Neural cell (in vitro differentiated cells): ENCODE measurements around the gene IRF7. TPM values are rescaled to one million over a fixed set of nuclear protein-coding genes. Genes with fewer than 3 reads are reported as not detected.

Source experiments
- H2AFZ ChIP-seq: fragments of 200-600, 300-800 bp; sonication (generic), shearing (Covaris generic); 2 replicates; pipeline ENCODE4 v1.6.0; 2014; ENCODE audit warnings: low read depth, mild to moderate bottlenecking, antibody characterized with exemption, low read length, moderate library complexity
- H3F3A ChIP-seq: fragments of 200-600 bp; shearing (Covaris generic); 2 replicates; pipeline ENCODE4 v1.6.1; 2016; ENCODE audit warnings: mild to moderate bottlenecking, moderate library complexity, mixed read lengths, antibody characterized with exemption, low read length; ENCODE audit not compliant: insufficient read depth, poor library complexity, severe bottlenecking
- H3K27ac ChIP-seq: fragments of 200-600, 300-800 bp; sonication (generic), shearing (Covaris generic); 2 replicates; pipeline ENCODE4 v1.5.1; 2014; ENCODE audit warnings: mild to moderate bottlenecking, low read length, moderate library complexity
- H3K27me3 ChIP-seq: fragments of 300-800, 200-600 bp; sonication (generic), shearing (Covaris generic); 2 replicates; pipeline ENCODE4 v1.6.0; 2014; ENCODE audit warnings: mild to moderate bottlenecking, low read depth, low read length, moderate library complexity; ENCODE audit not compliant: insufficient read depth
- H3K36me3 ChIP-seq: fragments of 300-800, 200-600 bp; sonication (generic), shearing (Covaris generic); 2 replicates; pipeline ENCODE4 v1.5.1; 2014; ENCODE audit warnings: mild to moderate bottlenecking, antibody characterized with exemption, low read length, moderate library complexity; ENCODE audit not compliant: insufficient read depth
- H3K4me2 ChIP-seq: fragments of 300-800, 200-600 bp; sonication (generic), shearing (Covaris generic); 2 replicates; pipeline ENCODE4 v1.6.0; 2014; ENCODE audit warnings: mild to moderate bottlenecking, low read length
- H3K4me3 ChIP-seq: fragments of 300-800, 200-600 bp; sonication (generic), shearing (Covaris generic); 2 replicates; pipeline ENCODE4 v1.5.1; 2014; ENCODE audit warnings: mild to moderate bottlenecking, low read length, moderate library complexity
- H3K79me2 ChIP-seq: fragments of 200-600 bp; shearing (Covaris generic); replicated peaks from 2 replicates; pipeline ENCODE4 v1.6.0; 2014; ENCODE audit warnings: mild to moderate bottlenecking, low read length, moderate library complexity; ENCODE audit not compliant: insufficient read depth
- H3K9ac ChIP-seq: fragments of 300-800, 200-600 bp; sonication (generic), shearing (Covaris generic); 2 replicates; pipeline ENCODE4 v1.6.1; 2016; ENCODE audit warnings: mild to moderate bottlenecking, low read length, mixed read lengths
- H3K9me2 ChIP-seq: fragments of 200-600 bp; shearing (Covaris generic); 2 replicates; pipeline ENCODE4 v1.6.1; 2016; ENCODE audit warnings: mild to moderate bottlenecking, low read length, mixed read lengths; ENCODE audit not compliant: insufficient read depth
- H3K9me3 ChIP-seq: fragments of 200-600, 300-800 bp; sonication (generic), shearing (Covaris generic); 2 replicates; pipeline ENCODE4 v1.6.1; 2016; ENCODE audit warnings: mild to moderate bottlenecking, mixed run types, low read length, moderate library complexity, mixed read lengths
- H4K20me1 ChIP-seq: fragments of 200-600 bp; shearing (Covaris generic); 2 replicates; pipeline ENCODE4 v1.6.1; 2016; ENCODE audit warnings: mild to moderate bottlenecking, mixed run types; ENCODE audit not compliant: insufficient read depth
- CTCF ChIP-seq: fragments of 450-650 bp; IDR thresholded peaks from 2 replicates; pipeline ENCODE4 v1.5.1; 2014; ENCODE audit warnings: antibody characterized with exemption, mild to moderate bottlenecking, moderate library complexity; ENCODE audit not compliant: poor library complexity, severe bottlenecking
- EP300 ChIP-seq: fragments of 450-650 bp; conservative IDR thresholded peaks from 2 replicates; pipeline ENCODE4 v1.6.1; 2014; ENCODE audit warnings: antibody characterized with exemption, mild to moderate bottlenecking, moderate library complexity; ENCODE audit not compliant: poor library complexity, severe bottlenecking
- EZH2 ChIP-seq: fragments of 200-600, 300-800 bp; shearing (Covaris generic), sonication (generic); IDR thresholded peaks from 2 replicates; pipeline ENCODE4 v1.6.1; 2014; ENCODE audit warnings: antibody characterized with exemption, low read length, borderline replicate concordance, mild to moderate bottlenecking; ENCODE audit not compliant: insufficient read depth, poor library complexity, severe bottlenecking
- MXI1 ChIP-seq: fragments of 450-650 bp; conservative IDR thresholded peaks from 2 replicates; pipeline ENCODE4 v1.6.1; 2014; ENCODE audit warnings: antibody characterized with exemption, mild to moderate bottlenecking; ENCODE audit not compliant: poor library complexity, severe bottlenecking
- POLR2AphosphoS5 ChIP-seq: IDR thresholded peaks from 2 replicates; pipeline ENCODE4 v1.6.1; 2012
- RAD21 ChIP-seq: fragments of 450-650 bp; conservative IDR thresholded peaks from 2 replicates; pipeline ENCODE4 v1.6.1; 2014; ENCODE audit warnings: antibody characterized with exemption, mild to moderate bottlenecking, moderate library complexity
- REST ChIP-seq: IDR thresholded peaks from 2 replicates; pipeline ENCODE4 v1.6.1; 2012; ENCODE audit warnings: borderline replicate concordance
- SMC3 ChIP-seq: fragments of 450-650 bp; conservative IDR thresholded peaks from 2 replicates; pipeline ENCODE4 v1.6.1; 2014; ENCODE audit warnings: antibody characterized with exemption, mild to moderate bottlenecking, moderate library complexity; ENCODE audit not compliant: poor library complexity
- TAF1 ChIP-seq: IDR thresholded peaks from 2 replicates; pipeline ENCODE4 v1.6.1; 2012; ENCODE audit warnings: low read depth
- polyA plus RNA-seq: library from polyadenylated mRNA; depleted of rRNA; stranded (reverse); fragments of >200 nt; gene quantifications from 2 replicates; pipeline ENCODE4 v1.2.3, GENCODE V29; 2014

IRF7 gene
- polyA plus RNA-seq, 1 donor from 2014 or later, result 1.1 TPM

DNA sequence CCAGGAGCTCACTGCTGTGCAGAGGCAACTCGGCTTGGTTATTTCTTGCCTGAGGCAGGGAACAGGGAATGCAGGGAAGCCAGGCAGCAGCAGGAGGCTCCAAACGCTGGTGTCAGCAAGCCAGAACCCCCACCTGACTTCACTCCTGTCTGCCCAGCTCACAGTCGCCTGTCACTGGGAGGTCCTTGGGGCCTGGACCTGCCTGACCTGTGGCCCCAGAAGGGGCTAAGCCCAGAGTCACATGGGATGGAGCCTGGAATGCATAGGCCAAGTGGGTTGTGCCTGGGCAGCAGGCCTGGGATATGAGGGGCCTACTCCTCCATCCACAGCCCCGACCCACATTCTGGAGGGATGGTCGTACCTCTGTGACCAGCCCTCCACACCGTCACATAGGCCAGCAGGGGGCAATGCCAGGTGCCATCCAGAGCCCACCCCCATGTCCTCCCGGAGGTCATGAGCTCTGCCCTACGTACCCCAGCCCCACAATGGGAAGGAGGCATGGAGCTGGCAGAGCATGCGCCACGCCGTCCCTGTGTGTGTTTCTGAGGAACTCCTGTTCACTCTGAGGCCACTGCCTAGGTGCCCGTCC, 49.7 kb downstream of the IRF7 start:
- H3K9me2 ChIP-seq, result no peaks in the 10 kb centered on the region
- H3K36me3 ChIP-seq, result no peaks in the 10 kb centered on the region
- no peak overlapping the region for H2AFZ ChIP-seq
- H3F3A ChIP-seq, result no peaks in the 10 kb centered on the region
- no peaks in the 10 kb centered on the region for H3K27me3 ChIP-seq
- TF ChIP-seq TAF1 (no peak), CTCF (no peak), SMC3 (no peak), REST (no peak), POLR2AphosphoS5 (no peak), EP300 (no peak), MXI1 (no peak), EZH2 (no peak), RAD21 (no peak)
- H3K9me3 ChIP-seq, result no peaks in the 10 kb centered on the region
- H4K20me1 ChIP-seq, result no peaks in the 10 kb centered on the region
- no peak overlapping the region for H3K9ac ChIP-seq
- H3K79me2 ChIP-seq, result no peaks in the 10 kb centered on the region
- H3K4me2 ChIP-seq, result no peak overlapping the region
- no peak overlapping the region for H3K4me3 ChIP-seq
- no peak overlapping the region for H3K27ac ChIP-seq

GRCh38 chr11:563812-564578, 51.8 kb downstream of the IRF7 start:
- Histone ChIP-seq H3F3A (no peaks in the 10 kb centered on the region), H3K4me2 (no peak overlapping the region), H3K9ac (no peak overlapping the region), H3K79me2 (no peaks in the 10 kb centered on the region), H2AFZ (no peak overlapping the region), H3K4me3 (no peak overlapping the region), H3K9me2 (no peaks in the 10 kb centered on the region), H3K27ac (no peak overlapping the region), H3K36me3 (no peaks in the 10 kb centered on the region), H3K9me3 (no peaks in the 10 kb centered on the region), H4K20me1 (no peaks in the 10 kb centered on the region), H3K27me3 (no peaks in the 10 kb centered on the region)
- TF ChIP-seq EZH2 (no peak), REST (no peak)
